HuH-7.5 (cell line): ENCODE measurements around the gene C4B.
"Not testable (repeated sequence)": the region's sequence is repeated elsewhere in the genome, so short reads cannot be mapped to it uniquely, and the experiment has no call there.

Source experiments
- DNase-seq: peaks from one replicate; pipeline ENCODE4 v3.0.0; 2011; ENCODE audit warnings: low spot score

C4B gene

GRCh38 chr6:31981744-31982143 lies 32.9 kb upstream of the C4B start, which contains the start of gene C4A:
C4A (plus strand) TSS chr6:31982057; CDS start chr6:31982108, 51 bp downstream.
- DNase-seq = not testable (repeated sequence)

- DNase-seq = not testable (repeated sequence)
Observed at GRCh38 chr6:31989363-31989762, 25.2 kb upstream of the C4B start.

GRCh38 chr6:31994421-31994820 lies 20.2 kb upstream of the C4B start:
- DNase-seq = not testable (repeated sequence)

GRCh38 chr6:31996385-31996784 lies 18.2 kb upstream of the C4B start:
- DNase-seq = not testable (repeated sequence)

- not testable (repeated sequence) for DNase-seq
Observed at GRCh38 chr6:32002546-32003268, 11.9 kb upstream of the C4B start.

- not testable (repeated sequence) for DNase-seq
Observed at GRCh38 chr6:32003301-32003700, 11.3 kb upstream of the C4B start.

- not testable (repeated sequence) for DNase-seq
Observed at GRCh38 chr6:32004393-32004792, 10.2 kb upstream of the C4B start.

- not testable (repeated sequence) for DNase-seq
Observed at GRCh38 chr6:32004864-32005537, 9.6 kb upstream of the C4B start.

GRCh38 chr6:32005538-32005880 lies 9.1 kb upstream of the C4B start:
- DNase-seq = not testable (repeated sequence)

GRCh38 chr6:32005991-32006529 lies 8.5 kb upstream of the C4B start:
- not testable (repeated sequence) for DNase-seq

GRCh38 chr6:32007086-32007485 lies 7.5 kb upstream of the C4B start:
- not testable (repeated sequence) for DNase-seq

- DNase-seq = not testable (repeated sequence)
Observed at GRCh38 chr6:32008037-32008436, 6.6 kb upstream of the C4B start.

- not testable (repeated sequence) for DNase-seq
Observed at GRCh38 chr6:32008616-32009015, 6.0 kb upstream of the C4B start.

GRCh38 chr6:32009537-32009936 lies 5.1 kb upstream of the C4B start:
- DNase-seq = not testable (repeated sequence)

GRCh38 chr6:32010856-32011530 lies 3.6 kb upstream of the C4B start:
- DNase-seq = not testable (repeated sequence)

GRCh38 chr6:32012941-32013617 lies 1.5 kb upstream of the C4B start:
- not testable (repeated sequence) for DNase-seq

- DNase-seq = not testable (repeated sequence)
Observed at GRCh38 chr6:32013738-32014137, 857 bp upstream of the C4B start.

- DNase-seq = not testable (repeated sequence)
Observed at GRCh38 chr6:32022100-32022499, 7.5 kb downstream of the C4B start.

GRCh38 chr6:32028631-32029030 lies 14.0 kb downstream of the C4B start:
- DNase-seq = not testable (repeated sequence)

- DNase-seq = not testable (repeated sequence)
Observed at GRCh38 chr6:32029553-32029952, 15.0 kb downstream of the C4B start.

GRCh38 chr6:32035283-32036013 lies 20.9 kb downstream of the C4B start:
- not testable (repeated sequence) for DNase-seq
